B cell (primary cell): ENCODE results near the gene CBLN4. TPM values are rescaled to one million over a fixed set of nuclear protein-coding genes. Genes with fewer than 3 reads are reported as not detected.

Source experiments
- ATAC-seq: fragments of 200-7000 bp; cut with Tn5 transposase; one replicate; pipeline ENCODE4 v1.10.0; 2021; ENCODE audit warnings: low read depth, mild to moderate bottlenecking, moderate number of reproducible peaks, moderate library complexity
- CTCF ChIA-PET: fragments of 350-600 bp; sonication (Branson Sonifier 250); formaldehyde crosslinking; loops from one replicate; lab custom pipeline; 2021; ENCODE audit warnings: antibody characterized with exemption, inconsistent platforms; lab: Charles Lee
- POLR2A ChIA-PET: fragments of 350-600 bp; sonication (Branson Sonifier 250); formaldehyde crosslinking; loops from one replicate; lab custom pipeline; 2021; ENCODE audit warnings: antibody characterized with exemption; lab: Charles Lee
- DNase-seq: peaks from one replicate; pipeline ENCODE4 v3.0.0; 2013
- H2AFZ ChIP-seq: 2 replicates; pipeline ENCODE4 v1.6.1; 2012; ENCODE audit warnings: mild to moderate bottlenecking, low read depth, low read length; ENCODE audit not compliant: insufficient read depth, poor library complexity, severe bottlenecking
- H3K27ac ChIP-seq, 2 donors: 1 replicate in 1 of 2; 2 replicates in 1 of 2; pipeline ENCODE4 v1.5.1; 2012 to 2013; ENCODE audit warnings: low read length in 2 of 2, mild to moderate bottlenecking in 2 of 2, moderate library complexity in 1 of 2
- H3K27me3 ChIP-seq, 4 experiments: fragments of 200-600 bp in 1 of 4; sonication (generic) in 1 of 4; replicated peaks in 1 of 4; 1 replicate in 2 of 4; 2 replicates in 2 of 4; pipeline versions ENCODE4 v1.6.1 to v1.7.0; 2013 to 2016; ENCODE audit warnings: low read length in 3 of 4, mild to moderate bottlenecking in 2 of 4, mixed read lengths in 1 of 4, moderate library complexity in 1 of 4; ENCODE audit not compliant: insufficient read depth in 4 of 4, control insufficient read depth in 3 of 4; ENCODE audit errors: control extremely low read depth in 1 of 4
- H3K36me3 ChIP-seq, 2 experiments: replicated peaks in 1 of 2; 1 replicate in 1 of 2; 2 replicates in 1 of 2; pipeline versions ENCODE4 v1.6.1 to v1.7.1; 2013; ENCODE audit warnings: low read length in 1 of 2; ENCODE audit not compliant: insufficient read depth in 2 of 2, control insufficient read depth in 1 of 2; ENCODE audit errors: control extremely low read depth in 1 of 2, extremely low read depth in 1 of 2
- H3K4me1 ChIP-seq, 2 donors: fragments of 200-600 bp in 1 of 2; sonication (generic) in 1 of 2; 1 replicate in 1 of 2; 2 replicates in 1 of 2; pipeline versions ENCODE4 v1.5.1 to v1.6.1; 2013 to 2017; ENCODE audit warnings: low read length in 2 of 2; ENCODE audit not compliant: control insufficient read depth in 2 of 2, insufficient read depth in 2 of 2
- H3K4me2 ChIP-seq: replicated peaks from 2 replicates; pipeline ENCODE3; 2012; ENCODE audit warnings: mild to moderate bottlenecking, low read depth, low read length; ENCODE audit not compliant: poor library complexity, severe bottlenecking
- H3K4me3 ChIP-seq, 5 experiments: fragments of 200-600 bp in 1 of 5; sonication (generic) in 1 of 5; 1 replicate in 3 of 5; 2 replicates in 2 of 5; pipeline versions ENCODE4 v1.5.1 to v1.7.0; 2011 to 2016; ENCODE audit warnings: low read length in 4 of 5, mild to moderate bottlenecking in 4 of 5, low read depth in 2 of 5, control low read depth in 1 of 5, moderate library complexity in 1 of 5; ENCODE audit not compliant: insufficient read depth in 1 of 5; ENCODE audit errors: control extremely low read depth in 1 of 5, extremely low read depth in 1 of 5
- H3K79me2 ChIP-seq: fragments of 200-600 bp; sonication (generic); one replicate; pipeline ENCODE4 v1.6.0; 2016; ENCODE audit warnings: low read length; ENCODE audit not compliant: control insufficient read depth, insufficient read depth
- H3K9ac ChIP-seq: fragments of 200-600 bp; sonication (generic); 2 replicates; pipeline ENCODE4 v1.6.1; 2017; ENCODE audit warnings: mild to moderate bottlenecking, low read length, moderate library complexity
- H3K9me3 ChIP-seq, 3 donors: one replicate each; pipeline versions ENCODE4 v1.6.1 to v1.7.1; 2013; ENCODE audit warnings: low read length in 2 of 3; ENCODE audit not compliant: control insufficient read depth in 2 of 3, insufficient read depth in 1 of 3; ENCODE audit errors: control extremely low read depth in 1 of 3
- H4K20me1 ChIP-seq: 2 replicates; pipeline ENCODE4 v1.6.0; 2012; ENCODE audit warnings: mild to moderate bottlenecking, low read length; ENCODE audit not compliant: insufficient read depth, control insufficient read depth, poor library complexity, severe bottlenecking
- H3K27ac Mint-ChIP-seq: one replicate; pipeline ENCODE4 v1.8.0; 2021; ENCODE audit warnings: mixed read lengths
- H3K27me3 Mint-ChIP-seq: one replicate; pipeline ENCODE4 v1.8.0; 2021; ENCODE audit warnings: mixed read lengths
- H3K4me1 Mint-ChIP-seq: one replicate; pipeline ENCODE4 v1.8.0; 2021; ENCODE audit warnings: mixed read lengths
- H3K4me3 Mint-ChIP-seq: one replicate; pipeline ENCODE4 v1.8.0; 2021; ENCODE audit warnings: mixed read lengths
- H3K9me3 Mint-ChIP-seq: one replicate; pipeline ENCODE4 v1.8.0; 2022; ENCODE audit warnings: mixed read lengths; ENCODE audit not compliant: insufficient read depth
- EZH2 ChIP-seq: IDR thresholded peaks from 2 replicates; pipeline ENCODE4 v1.6.1; 2012; ENCODE audit warnings: borderline replicate concordance, low read depth, mild to moderate bottlenecking, moderate library complexity, low read length; ENCODE audit not compliant: insufficient read depth, poor library complexity, severe bottlenecking
- WGBS: methylation state at CpG from one replicate; pipeline ENCODE4 v1.1.5; 2013; ENCODE audit warnings: missing lambda C conversion rate; ENCODE audit not compliant: insufficient coverage; 5-methylcytosine and 5-hydroxymethylcytosine counted together
- intact Hi-C: fragments of 100-400 bp; cut with micrococcal nuclease; formaldehyde crosslinking; loops from one replicate; pipeline ENCODE4 v1.10.0; 2022
- polyA plus RNA-seq: library from polyadenylated mRNA; depleted of rRNA; stranded (reverse); fragments of >200 nt; gene quantifications from 2 replicates; pipeline ENCODE4 v1.2.3, GENCODE V29; 2012
- total RNA-seq, 2 donors: library from RNA; stranded (reverse); fragments of 120-200 nt in 1 of 2; gene quantifications; 1 replicate in 1 of 2; 2 replicates in 1 of 2; pipeline versions ENCODE4 v1.2.3 to v1.2.4, GENCODE V29; 2013 to 2022
- TF ChIP-seq, protein P1 (sequence below): fragments of 200-600 bp; IDR thresholded peaks from one replicate; pipeline ENCODE4 v1.8.0; 2022; ENCODE audit warnings: antibody characterized with exemption, mild to moderate bottlenecking

Gene CBLN4
- total and polyA plus RNA-seq, 2 donors (not counting 1 experiment from before 2014, with no cell fraction given) = not detected

DNA sequence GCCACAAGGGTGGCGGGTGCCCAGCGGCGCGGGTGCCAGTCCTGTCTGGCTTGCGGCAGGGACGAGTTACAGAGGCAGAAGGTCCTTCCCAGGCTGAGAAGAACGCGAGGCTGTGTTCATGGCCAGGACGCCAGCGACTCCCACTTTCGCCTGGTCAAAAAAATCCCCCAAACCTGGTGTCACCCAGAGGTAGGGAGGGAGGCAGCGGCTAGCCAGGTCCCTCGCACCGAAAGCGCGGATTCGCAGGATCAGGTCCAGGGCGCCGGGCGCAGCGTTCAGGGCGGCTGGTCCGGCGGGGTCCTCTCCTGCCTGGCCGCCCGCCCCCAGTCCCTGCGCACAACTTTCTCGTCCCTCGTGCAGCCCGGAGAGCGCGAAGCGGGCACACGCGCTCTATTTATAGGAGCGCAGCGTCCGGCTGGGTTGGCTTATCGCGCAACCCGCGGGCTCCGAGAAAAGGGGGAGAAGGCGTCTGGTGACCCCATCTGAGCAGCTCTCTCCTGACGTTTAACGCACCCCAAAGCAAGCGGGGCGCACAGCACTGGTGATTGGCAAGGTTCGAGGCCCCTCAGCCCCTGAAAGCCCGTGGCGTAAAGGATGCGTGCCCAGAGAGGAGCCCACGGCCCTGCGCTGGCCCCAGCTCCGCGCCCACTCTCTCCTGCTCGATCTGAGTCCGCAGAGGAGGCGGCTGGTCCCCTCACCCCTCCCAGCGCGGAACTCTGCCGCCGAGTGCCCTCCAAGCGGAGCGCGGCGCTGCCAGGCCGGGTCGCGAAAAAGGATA, 519 bp downstream of the CBLN4 start:
- DNase-seq = peak; percentile 2
- H4K20me1 ChIP-seq = no peaks in the 10 kb centered on the region
- Mint-ChIP-seq H3K4me1 (no peaks in the 10 kb centered on the region), H3K27ac (no peak overlapping the region), H3K27me3 (peaks cover 15% of the 10 kb centered on the region), H3K9me3 (peaks cover 3% of the 10 kb centered on the region), H3K4me3 (no peak overlapping the region)
- H3K79me2 ChIP-seq = no peaks in the 10 kb centered on the region
- TF ChIP-seq, protein P1, sequence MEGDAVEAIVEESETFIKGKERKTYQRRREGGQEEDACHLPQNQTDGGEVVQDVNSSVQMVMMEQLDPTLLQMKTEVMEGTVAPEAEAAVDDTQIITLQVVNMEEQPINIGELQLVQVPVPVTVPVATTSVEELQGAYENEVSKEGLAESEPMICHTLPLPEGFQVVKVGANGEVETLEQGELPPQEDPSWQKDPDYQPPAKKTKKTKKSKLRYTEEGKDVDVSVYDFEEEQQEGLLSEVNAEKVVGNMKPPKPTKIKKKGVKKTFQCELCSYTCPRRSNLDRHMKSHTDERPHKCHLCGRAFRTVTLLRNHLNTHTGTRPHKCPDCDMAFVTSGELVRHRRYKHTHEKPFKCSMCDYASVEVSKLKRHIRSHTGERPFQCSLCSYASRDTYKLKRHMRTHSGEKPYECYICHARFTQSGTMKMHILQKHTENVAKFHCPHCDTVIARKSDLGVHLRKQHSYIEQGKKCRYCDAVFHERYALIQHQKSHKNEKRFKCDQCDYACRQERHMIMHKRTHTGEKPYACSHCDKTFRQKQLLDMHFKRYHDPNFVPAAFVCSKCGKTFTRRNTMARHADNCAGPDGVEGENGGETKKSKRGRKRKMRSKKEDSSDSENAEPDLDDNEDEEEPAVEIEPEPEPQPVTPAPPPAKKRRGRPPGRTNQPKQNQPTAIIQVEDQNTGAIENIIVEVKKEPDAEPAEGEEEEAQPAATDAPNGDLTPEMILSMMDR = no peak
- no peak for TF ChIP-seq EZH2
- WGBS = 22% methylated on average over 67 of the region's 70 CpGs
- ChIA-PET POLR2A (no interaction called here), CTCF (no interaction called here)
- no peak for ATAC-seq
- intact Hi-C loops = no loop called here
- H3K9ac ChIP-seq = no peak overlapping the region
- no peak overlapping the region for H3K27ac ChIP-seq
- no peak overlapping the region for H3K4me3 ChIP-seq
- H3K9me3 ChIP-seq = peaks cover 0 to 25% (median 0%) of the 10 kb centered on the region in 3 donors
- H3K4me2 ChIP-seq = no peak overlapping the region
- no peak overlapping the region for H2AFZ ChIP-seq
- no peaks in the 10 kb centered on the region for H3K36me3 ChIP-seq
- H3K4me1 ChIP-seq = no peaks in the 10 kb centered on the region
- H3K27me3 ChIP-seq = peaks cover 0 to 27% (median 0%) of the 10 kb centered on the region in 4 experiments

DNA sequence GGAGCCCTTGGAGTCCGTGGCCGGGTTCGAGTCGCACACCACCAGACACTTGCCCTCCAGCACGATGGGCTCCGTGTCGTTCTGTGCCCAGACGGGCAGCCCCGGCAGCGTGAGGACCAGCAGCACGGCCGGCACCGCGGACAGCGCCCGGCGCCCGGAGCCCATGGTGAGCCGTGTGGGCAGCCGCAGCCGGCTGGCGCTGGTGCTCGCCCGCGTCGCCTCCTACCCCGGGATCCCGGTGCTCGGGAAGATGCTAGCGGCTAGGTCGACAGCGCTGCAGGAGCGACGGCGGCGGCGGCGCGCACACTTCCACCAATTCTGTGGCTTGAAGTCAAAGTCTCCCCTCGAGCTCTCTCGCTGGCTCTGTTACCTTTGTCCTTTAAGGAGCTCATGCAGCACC, 1.3 kb downstream of the CBLN4 start:
- intact Hi-C loops = no loop called here
- peaks cover 0 to 27% (median 0%) of the 10 kb centered on the region in 4 experiments for H3K27me3 ChIP-seq
- DNase-seq (no peak), ATAC-seq (no peak)
- no peak overlapping the region for H3K4me3 Mint-ChIP-seq
- ChIA-PET CTCF (no interaction called here), POLR2A (no interaction called here)
- no peak overlapping the region for H3K4me3 ChIP-seq
- no peak overlapping the region for H3K4me2 ChIP-seq
- TF ChIP-seq, protein P1 = no peak
- no peak for TF ChIP-seq EZH2
- no peaks in the 10 kb centered on the region for H4K20me1 ChIP-seq
- no peak overlapping the region for H3K27ac ChIP-seq
- H3K9ac ChIP-seq = no peak overlapping the region
- no peaks in the 10 kb centered on the region for H3K4me1 Mint-ChIP-seq
- H3K27me3 Mint-ChIP-seq = peaks cover 15% of the 10 kb centered on the region
- H3K9me3 Mint-ChIP-seq = peaks cover 3% of the 10 kb centered on the region
- no peaks in the 10 kb centered on the region for H3K4me1 ChIP-seq
- peaks cover 0 to 25% (median 0%) of the 10 kb centered on the region in 3 donors for H3K9me3 ChIP-seq
- 13% methylated on average over 41 of the region's 41 CpGs for WGBS
- no peak overlapping the region for H3K27ac Mint-ChIP-seq
- H3K36me3 ChIP-seq = no peaks in the 10 kb centered on the region
- no peak overlapping the region for H2AFZ ChIP-seq
- no peaks in the 10 kb centered on the region for H3K79me2 ChIP-seq
